ENCODE measurements around the gene DVL3.

DVL3 gene

DNA sequence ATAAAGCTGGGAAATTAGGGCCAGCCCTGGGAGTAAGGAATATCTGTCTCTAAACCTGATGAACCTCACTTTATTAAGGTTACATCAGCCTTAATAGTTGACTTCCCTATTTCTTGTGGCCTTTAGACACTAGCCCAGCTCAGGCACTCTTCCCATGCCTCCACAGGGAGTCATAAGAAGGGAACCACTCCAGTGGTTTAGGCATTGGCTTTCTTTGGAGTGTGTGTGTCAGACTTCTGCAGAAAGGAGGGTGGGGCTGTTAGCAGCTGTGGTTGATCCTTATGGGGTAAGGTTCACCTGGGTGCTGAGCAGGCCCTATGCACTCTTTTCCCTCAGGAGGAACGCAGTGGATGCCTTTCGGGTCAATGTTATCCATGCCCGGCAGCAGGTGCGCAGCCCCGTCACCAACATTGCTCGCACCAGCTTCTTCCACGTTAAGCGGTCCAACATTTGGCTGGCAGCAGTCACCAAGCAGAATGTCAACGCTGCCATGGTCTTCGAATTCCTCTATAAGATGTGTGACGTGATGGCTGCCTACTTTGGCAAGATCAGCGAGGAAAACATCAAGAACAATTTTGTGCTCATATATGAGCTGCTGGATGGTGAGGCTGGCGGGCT, 23.5 kb downstream of the DVL3 start:
- TF ChIP-seq CTCF (IDR thresholded peaks at IDR 0.05; ENCODE audit: insufficient read depth, low read length, poor library complexity, severe bottlenecking): no peak
- no peak for DNase-seq (ENCODE audit: extremely low read depth, insufficient read length)
- no peak overlapping the region for H3K4me3 ChIP-seq (replicated peaks; ENCODE audit: low read depth, low read length)
- peaks cover 51% of the 10 kb centered on the region for H3K36me3 ChIP-seq (ENCODE audit: control insufficient read depth, insufficient read depth, low read length)
- no peaks in the 10 kb centered on the region for H3K27me3 ChIP-seq (replicated peaks; ENCODE audit: control insufficient read depth, insufficient read depth, low read length)

DNA sequence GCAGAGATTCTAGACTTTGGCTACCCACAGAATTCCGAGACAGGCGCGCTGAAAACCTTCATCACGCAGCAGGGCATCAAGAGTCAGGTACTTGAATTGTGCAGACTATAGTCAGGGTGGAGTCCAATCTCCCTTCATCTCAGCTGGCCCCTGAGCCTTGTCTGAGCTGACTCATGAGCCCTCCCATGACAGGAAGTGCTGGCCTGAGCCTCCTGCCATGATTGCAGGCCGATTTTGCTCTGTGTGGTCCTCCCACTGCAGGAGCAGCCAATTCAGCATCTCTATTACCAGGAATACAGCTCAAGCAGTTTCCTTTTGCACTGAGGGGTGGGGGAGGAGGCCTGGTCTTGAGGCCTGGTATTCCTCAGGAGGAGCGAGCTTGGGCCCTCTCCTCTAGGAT, 25.0 kb downstream of the DVL3 start:
- Histone ChIP-seq H3K36me3 (ENCODE audit: control insufficient read depth, insufficient read depth, low read length) (peaks cover 56% of the 10 kb centered on the region), H3K27me3 (replicated peaks; ENCODE audit: control insufficient read depth, insufficient read depth, low read length) (no peaks in the 10 kb centered on the region), H3K4me3 (replicated peaks; ENCODE audit: low read depth, low read length) (no peak overlapping the region)
- DNase-seq (ENCODE audit: extremely low read depth, insufficient read length): no peak
- TF ChIP-seq CTCF (IDR thresholded peaks at IDR 0.05; ENCODE audit: insufficient read depth, low read length, poor library complexity, severe bottlenecking): no peak

GRCh38 chr3:184181596-184181995, 26.4 kb downstream of the DVL3 start:
- H3K27me3 ChIP-seq (replicated peaks; ENCODE audit: control insufficient read depth, insufficient read depth, low read length): no peaks in the 10 kb centered on the region
- H3K4me3 ChIP-seq (replicated peaks; ENCODE audit: low read depth, low read length): no peak overlapping the region
- peaks cover 56% of the 10 kb centered on the region for H3K36me3 ChIP-seq (ENCODE audit: control insufficient read depth, insufficient read depth, low read length)
- no peak for DNase-seq (ENCODE audit: extremely low read depth, insufficient read length)
- TF ChIP-seq CTCF (IDR thresholded peaks at IDR 0.05; ENCODE audit: insufficient read depth, low read length, poor library complexity, severe bottlenecking): no peak

- peaks cover 57% of the 10 kb centered on the region for H3K36me3 ChIP-seq (ENCODE audit: control insufficient read depth, insufficient read depth, low read length)
- no peak overlapping the region for H3K4me3 ChIP-seq (replicated peaks; ENCODE audit: low read depth, low read length)
- no peak for TF ChIP-seq CTCF (IDR thresholded peaks at IDR 0.05; ENCODE audit: insufficient read depth, low read length, poor library complexity, severe bottlenecking)
- DNase-seq (ENCODE audit: extremely low read depth, insufficient read length): no peak
- H3K27me3 ChIP-seq (replicated peaks; ENCODE audit: control insufficient read depth, insufficient read depth, low read length): no peaks in the 10 kb centered on the region
These were observed 28.5 kb downstream of the DVL3 start for GRCh38 chr3:184183679-184184078.

DNA sequence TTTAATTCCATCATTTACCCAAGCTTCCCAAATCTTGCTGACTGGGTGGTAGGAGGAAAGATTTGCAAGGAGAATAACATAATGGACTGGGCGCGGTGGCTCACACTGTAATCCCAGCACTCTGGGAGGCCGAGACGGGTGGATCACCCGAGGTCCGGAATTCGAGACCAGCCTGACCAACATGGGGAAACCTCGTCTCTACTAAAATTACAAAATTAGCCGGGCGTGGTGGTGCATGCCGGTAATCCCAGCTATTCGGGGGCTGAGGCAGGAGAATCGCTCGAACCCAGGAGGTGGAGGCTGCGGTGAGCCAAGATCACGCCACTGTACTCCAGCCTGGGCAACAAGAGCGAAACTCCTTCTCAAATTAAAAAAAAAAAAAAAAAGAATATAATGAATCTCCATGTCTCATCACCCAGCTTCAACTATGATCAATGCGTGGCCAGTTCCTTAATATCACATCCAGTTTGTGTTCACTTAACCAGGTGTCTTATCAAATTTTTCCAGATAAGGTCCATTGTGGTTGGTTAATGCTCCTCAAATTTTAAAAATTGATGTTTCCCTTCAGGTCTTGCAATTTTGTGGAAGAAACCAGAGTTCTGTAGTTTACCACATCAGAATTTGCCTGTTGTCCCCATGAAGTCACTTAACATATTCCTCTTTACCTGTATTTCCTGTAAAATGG, 29.5 kb downstream of the DVL3 start:
- H3K4me3 ChIP-seq (replicated peaks; ENCODE audit: low read depth, low read length): no peak overlapping the region
- no peaks in the 10 kb centered on the region for H3K27me3 ChIP-seq (replicated peaks; ENCODE audit: control insufficient read depth, insufficient read depth, low read length)
- peaks cover 57% of the 10 kb centered on the region for H3K36me3 ChIP-seq (ENCODE audit: control insufficient read depth, insufficient read depth, low read length)
- DNase-seq (ENCODE audit: extremely low read depth, insufficient read length): no peak
- no peak for TF ChIP-seq CTCF (IDR thresholded peaks at IDR 0.05; ENCODE audit: insufficient read depth, low read length, poor library complexity, severe bottlenecking)
